GM21723 (cell line): ENCODE measurements around the gene RASGEF1C.
"Not testable (repeated sequence)": the region's sequence is repeated elsewhere in the genome, so short reads cannot be mapped to it uniquely, and the experiment has no call there.

Experiments
- ATAC-seq: cut with Tn5 transposase; IDR thresholded peaks from one replicate; pipeline ENCODE4 v1.9.1; 2021; ENCODE audit warnings: mild to moderate bottlenecking, moderate library complexity; ENCODE audit not compliant: unreplicated experiment

RASGEF1C gene

DNA sequence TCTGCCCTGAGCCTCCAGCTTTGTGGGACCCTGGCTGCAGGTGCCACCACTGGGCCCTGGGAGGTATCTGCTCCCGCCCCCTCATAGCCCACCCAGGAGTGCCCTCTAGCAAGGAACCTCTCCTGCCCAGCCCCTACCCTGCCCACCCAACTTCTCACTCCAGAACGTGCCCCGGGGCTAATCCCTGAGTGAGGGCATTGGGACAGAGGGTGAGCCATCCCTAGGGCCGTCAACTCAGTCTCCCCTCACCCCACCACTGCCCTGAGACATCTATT is 2.7 kb upstream of the RASGEF1C start:
- no peak for ATAC-seq

GRCh38 chr5:180210961-180211760 is 2.1 kb upstream of the RASGEF1C start:
- no peak for ATAC-seq

DNA sequence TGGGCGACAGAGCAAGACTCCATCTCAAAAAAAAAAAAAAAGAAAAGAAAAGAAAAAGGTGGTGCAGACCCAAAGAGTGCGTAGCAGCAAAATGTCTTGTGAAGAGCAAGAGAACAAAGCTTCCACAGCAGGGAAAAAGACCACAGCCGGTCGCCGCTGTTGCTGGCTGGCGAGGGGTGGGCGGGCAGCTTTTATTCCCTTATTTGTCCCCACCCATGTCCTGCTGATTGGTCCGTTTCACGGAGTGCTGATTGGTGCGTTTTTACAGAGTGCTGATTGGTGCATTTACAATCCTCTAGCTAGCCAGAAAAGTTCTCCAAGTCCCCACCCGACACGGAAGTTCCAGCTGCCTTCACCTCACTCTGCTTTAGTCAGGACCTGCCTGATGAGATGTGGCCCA is 1.1 kb upstream of the RASGEF1C start:
- ATAC-seq = not testable (repeated sequence)

DNA sequence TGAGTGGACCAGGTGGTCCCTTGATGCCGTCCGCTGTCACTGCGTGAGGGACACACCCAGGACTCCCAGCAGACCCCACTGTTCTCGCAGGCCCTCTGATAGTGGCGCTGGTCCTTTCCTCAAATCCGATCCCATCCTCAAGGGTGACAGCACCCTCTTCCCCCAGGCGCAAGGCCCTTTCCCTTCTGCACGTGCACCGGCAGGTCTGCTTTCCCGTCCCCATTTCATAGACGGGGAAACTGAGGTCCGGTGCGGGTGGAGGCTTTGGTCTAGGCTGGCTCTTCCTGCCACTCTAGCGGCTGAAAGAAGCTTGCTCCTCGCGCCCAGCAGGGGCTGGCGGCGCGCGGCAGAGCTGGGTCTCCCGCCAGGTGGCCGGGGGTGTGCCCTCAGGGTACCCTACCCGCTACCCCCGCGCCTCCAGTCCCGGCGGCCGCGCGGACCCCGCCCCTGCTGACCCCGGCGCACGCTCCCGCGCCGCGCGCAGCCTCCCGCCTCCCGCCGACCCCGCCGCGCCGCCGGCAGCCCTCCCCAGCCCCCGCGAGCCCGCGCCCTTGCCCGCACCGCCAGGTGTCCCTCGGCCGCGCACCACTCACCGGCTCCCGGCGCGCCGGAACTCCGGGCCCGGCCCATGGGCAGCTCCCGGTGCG is 453 bp downstream of the RASGEF1C start:
- ATAC-seq = no peak

DNA sequence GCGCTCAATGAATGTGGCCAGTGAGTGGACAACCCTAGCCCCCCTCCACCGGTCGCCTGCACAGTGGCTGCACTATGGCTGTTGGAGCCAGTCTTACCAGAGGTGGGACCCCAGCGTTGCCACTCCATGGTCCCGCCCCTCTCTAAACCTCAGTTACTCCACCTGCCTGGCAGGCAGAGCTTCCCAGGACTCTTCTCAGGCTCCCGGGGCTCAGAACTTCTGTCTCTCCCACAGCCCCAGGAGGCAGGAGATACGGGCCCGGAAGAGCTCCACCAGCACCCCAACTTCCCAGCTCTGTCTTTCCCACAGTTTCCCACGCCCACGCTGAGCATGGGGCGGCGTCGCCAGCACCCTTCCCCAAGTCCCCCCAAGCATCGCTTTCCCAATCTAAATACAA is 975 bp downstream of the RASGEF1C start:
- no peak for ATAC-seq

DNA sequence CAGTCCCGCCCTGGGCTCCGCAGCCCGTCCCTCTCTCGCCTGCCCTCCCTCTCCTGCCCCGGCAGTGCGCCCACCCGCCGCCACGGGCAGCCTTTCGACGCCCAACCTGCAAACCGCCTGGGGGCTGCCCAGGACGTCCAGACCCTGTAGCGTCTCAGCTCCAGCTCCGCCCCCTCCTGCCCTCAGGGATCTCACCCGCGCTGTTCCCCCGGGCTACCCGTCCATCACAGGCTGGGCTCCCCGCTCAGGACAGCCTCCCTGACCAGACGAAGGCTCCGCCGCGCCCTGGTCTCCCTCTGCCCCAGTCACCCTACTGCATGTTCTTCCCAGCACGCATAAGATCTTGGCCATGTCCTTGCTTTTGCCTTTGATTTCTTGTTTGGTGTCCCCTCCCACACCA is 1.4 kb downstream of the RASGEF1C start:
- no peak for ATAC-seq

GRCh38 chr5:180206993-180207392 is 2.0 kb downstream of the RASGEF1C start:
- no peak for ATAC-seq

GRCh38 chr5:180205916-180206315 is 3.1 kb downstream of the RASGEF1C start:
- ATAC-seq = no peak

- ATAC-seq = no peak
Observed at GRCh38 chr5:180204276-180204819, 4.7 kb downstream of the RASGEF1C start.

GRCh38 chr5:180202939-180203573 is 6.0 kb downstream of the RASGEF1C start:
- ATAC-seq = no peak

- no peak for ATAC-seq
Observed at GRCh38 chr5:180201051-180201987, 7.7 kb downstream of the RASGEF1C start.

DNA sequence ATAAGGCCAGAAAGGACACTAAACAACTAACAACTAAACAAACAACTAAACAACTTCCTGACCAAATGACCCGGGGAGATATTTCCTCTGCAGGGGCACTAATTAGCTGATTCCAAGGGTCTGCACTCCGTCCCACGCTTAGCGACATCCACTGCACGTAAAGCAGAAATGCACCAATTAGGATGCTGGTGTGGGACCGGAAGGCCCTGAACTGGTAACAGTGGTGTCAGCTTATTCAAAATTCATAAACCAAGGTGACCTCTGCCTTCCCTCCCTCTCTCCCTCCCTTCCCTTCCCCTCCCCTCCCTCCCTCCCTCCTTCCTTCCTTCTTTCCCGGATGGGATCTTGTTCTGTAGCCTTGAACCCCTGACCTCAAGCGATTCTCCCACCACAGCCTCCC is 9.6 kb downstream of the RASGEF1C start:
- ATAC-seq = no peak

DNA sequence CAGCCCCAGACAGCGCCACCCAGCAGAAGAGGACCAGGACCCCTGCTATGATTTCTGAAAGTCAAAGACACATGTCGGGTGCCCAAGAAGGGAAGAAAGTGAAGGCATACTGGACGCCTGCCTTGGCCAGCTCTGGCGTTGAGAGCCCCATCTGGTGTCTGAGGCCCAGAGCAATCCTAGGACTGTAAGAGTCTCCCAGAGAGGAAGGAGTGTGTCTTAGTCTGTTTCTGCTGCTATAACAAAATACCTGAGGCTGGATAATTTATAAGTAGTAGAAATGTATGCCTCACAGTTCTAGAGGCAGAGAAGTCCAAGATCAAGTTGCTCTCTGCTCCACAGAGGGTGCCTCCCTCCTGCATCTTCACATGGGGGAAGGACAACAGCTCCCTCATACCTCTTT is 10.8 kb downstream of the RASGEF1C start:
- no peak for ATAC-seq

GRCh38 chr5:180197016-180197702 is 11.9 kb downstream of the RASGEF1C start:
- ATAC-seq = no peak

DNA sequence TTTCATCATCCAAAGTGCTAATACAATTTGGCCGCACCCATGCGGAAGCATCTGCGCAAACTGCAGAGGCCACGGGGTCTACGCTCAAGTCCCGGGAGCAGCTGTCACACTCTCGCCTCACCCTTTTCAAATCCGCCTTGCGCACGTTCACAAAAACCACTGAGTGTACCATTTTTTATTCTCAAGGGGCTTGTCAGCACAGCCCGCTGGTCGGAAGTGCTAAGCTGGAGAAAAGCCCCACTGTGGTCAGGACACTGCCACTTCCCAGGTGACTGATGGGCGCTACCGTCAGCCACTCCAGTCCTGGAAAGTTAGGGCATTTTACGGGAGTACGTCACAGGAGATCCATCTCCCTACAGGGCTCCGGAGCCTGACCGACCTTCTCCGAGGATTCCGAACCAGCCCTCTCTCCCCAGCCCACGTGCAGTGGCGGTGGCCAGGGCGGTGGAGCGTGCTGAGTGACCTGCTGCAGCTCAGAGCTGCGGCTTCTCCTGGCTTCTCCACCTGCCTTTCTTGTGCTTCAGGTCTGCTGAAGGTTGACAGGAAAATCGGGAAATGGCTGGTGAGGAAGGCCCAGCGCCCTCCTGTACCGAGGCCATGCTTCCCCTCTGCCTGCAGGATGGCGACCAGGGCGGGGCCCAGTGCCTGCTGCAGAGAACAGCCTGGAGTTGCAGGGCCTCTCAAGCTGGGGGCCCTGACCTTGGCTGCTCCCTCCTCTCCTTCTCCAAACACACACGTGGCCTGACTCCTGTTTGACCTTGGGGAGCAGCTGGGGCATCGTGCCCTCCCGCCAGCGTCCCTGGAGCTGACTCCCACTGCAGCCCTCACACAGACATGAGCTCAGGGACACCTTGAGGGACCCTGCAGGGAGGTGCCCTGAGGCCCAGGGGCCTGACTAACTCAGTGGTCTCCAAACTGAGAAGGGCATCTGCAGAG is 14.3 kb downstream of the RASGEF1C start:
- ATAC-seq = no peak

GRCh38 chr5:180193749-180194375 is 15.1 kb downstream of the RASGEF1C start:
- ATAC-seq = no peak

DNA sequence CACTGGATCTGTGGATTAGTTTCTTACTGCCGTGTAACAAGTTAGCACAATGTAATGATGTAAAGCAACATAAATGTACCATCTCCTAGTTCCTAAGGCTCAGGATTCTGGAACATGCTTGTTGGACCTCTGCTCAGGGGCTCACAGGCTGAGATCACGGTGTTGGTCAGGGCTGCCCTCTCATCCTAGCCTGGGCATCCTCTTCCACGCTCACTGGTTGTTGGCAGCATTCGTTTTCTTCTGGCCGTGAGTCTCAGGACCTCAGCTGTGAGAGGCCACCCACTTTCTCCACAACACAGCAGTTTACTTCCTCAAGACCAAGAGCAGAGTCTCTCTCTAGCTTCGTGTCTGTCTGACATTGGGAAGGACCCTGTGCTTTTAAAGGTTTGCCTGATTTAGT is 17.3 kb downstream of the RASGEF1C start:
- no peak for ATAC-seq

DNA sequence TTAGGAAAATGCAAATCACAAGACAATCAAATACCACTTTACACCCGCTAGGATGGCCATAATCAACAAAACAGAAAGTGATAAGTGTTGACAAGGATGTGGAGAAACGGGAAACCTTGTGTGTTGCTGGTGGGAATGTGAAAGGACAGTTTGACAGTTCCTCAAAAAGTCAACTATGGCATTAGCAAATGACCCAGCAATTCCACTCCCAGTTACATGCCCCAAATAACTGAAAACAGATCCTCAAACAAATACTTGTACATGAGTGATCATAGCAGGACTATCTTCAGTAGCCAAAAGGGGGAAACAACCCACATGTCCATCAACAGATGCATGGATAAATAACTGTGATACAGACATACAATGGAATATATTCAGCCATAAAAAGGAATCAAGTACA is 21.2 kb downstream of the RASGEF1C start:
- no peak for ATAC-seq

- no peak for ATAC-seq
Observed at GRCh38 chr5:180180846-180181245, 28.2 kb downstream of the RASGEF1C start.
